RPMI8226 (cell line): ENCODE data around the gene RAN.
"Not testable (repeated sequence)": the region's sequence is repeated elsewhere in the genome, so short reads cannot be mapped to it uniquely, and the experiment has no call there.

Experiments used
- DNase-seq: peaks from one replicate; pipeline ENCODE4 v3.0.0-alpha.2; 2015

Gene RAN

GRCh38 chr12:130871286-130872178 lies at the start of gene RAN:
TSS of gene RAN (plus strand) at chr12:130872066. CDS start at chr12:130872594, 528 bp downstream.
- peak; percentile 92 for DNase-seq

GRCh38 chr12:130825771-130826150 lies 46.1 kb upstream of the RAN start:
- DNase-seq, result no peak

- DNase-seq, result peak; percentile 21
Observed at GRCh38 chr12:130826151-130826801, 45.6 kb upstream of the RAN start.

- peak; percentile 72 for DNase-seq
Observed at GRCh38 chr12:130827432-130827831, 44.4 kb upstream of the RAN start.

GRCh38 chr12:130828895-130829294 lies 43.0 kb upstream of the RAN start:
- DNase-seq, result no peak

GRCh38 chr12:130829391-130830245 lies 42.2 kb upstream of the RAN start:
- no peak for DNase-seq

- DNase-seq, result no peak
Observed at GRCh38 chr12:130830246-130830551, 41.7 kb upstream of the RAN start.

- DNase-seq, result no peak
Observed at GRCh38 chr12:130831246-130831645, 40.6 kb upstream of the RAN start.

GRCh38 chr12:130831876-130832405 lies 39.9 kb upstream of the RAN start:
- no peak for DNase-seq

GRCh38 chr12:130832561-130833209 lies 39.2 kb upstream of the RAN start:
- DNase-seq, result no peak

GRCh38 chr12:130835011-130835410 lies 36.9 kb upstream of the RAN start:
- DNase-seq, result no peak

GRCh38 chr12:130835436-130835835 lies 36.4 kb upstream of the RAN start:
- no peak for DNase-seq

- DNase-seq, result peak; percentile 32
Observed at GRCh38 chr12:130838284-130838950, 33.4 kb upstream of the RAN start.

- peak; percentile 77 for DNase-seq
Observed at GRCh38 chr12:130838951-130839769, 32.7 kb upstream of the RAN start, which contains the start of gene STX2. TSS of gene STX2 (minus strand) at chr12:130839250. CDS start at chr12:130839099, 151 bp downstream.

- no peak for DNase-seq
Observed at GRCh38 chr12:130839770-130840404, 32.0 kb upstream of the RAN start.

- DNase-seq, result no peak
Observed at GRCh38 chr12:130846369-130846768, 25.5 kb upstream of the RAN start.

GRCh38 chr12:130847112-130847511 lies 24.8 kb upstream of the RAN start:
- no peak for DNase-seq

- not testable (repeated sequence) for DNase-seq
Observed at GRCh38 chr12:130848105-130848504, 23.8 kb upstream of the RAN start.

- not testable (repeated sequence) for DNase-seq
Observed at GRCh38 chr12:130848785-130849305, 23.0 kb upstream of the RAN start.
